HG03354 (cell line): ENCODE results near the gene NPLOC4.

Experiments used
- ATAC-seq: cut with Tn5 transposase; IDR thresholded peaks from one replicate; pipeline ENCODE4 v1.9.1; 2021; ENCODE audit warnings: mild to moderate bottlenecking; ENCODE audit not compliant: unreplicated experiment, poor library complexity, severe bottlenecking

Gene NPLOC4

DNA sequence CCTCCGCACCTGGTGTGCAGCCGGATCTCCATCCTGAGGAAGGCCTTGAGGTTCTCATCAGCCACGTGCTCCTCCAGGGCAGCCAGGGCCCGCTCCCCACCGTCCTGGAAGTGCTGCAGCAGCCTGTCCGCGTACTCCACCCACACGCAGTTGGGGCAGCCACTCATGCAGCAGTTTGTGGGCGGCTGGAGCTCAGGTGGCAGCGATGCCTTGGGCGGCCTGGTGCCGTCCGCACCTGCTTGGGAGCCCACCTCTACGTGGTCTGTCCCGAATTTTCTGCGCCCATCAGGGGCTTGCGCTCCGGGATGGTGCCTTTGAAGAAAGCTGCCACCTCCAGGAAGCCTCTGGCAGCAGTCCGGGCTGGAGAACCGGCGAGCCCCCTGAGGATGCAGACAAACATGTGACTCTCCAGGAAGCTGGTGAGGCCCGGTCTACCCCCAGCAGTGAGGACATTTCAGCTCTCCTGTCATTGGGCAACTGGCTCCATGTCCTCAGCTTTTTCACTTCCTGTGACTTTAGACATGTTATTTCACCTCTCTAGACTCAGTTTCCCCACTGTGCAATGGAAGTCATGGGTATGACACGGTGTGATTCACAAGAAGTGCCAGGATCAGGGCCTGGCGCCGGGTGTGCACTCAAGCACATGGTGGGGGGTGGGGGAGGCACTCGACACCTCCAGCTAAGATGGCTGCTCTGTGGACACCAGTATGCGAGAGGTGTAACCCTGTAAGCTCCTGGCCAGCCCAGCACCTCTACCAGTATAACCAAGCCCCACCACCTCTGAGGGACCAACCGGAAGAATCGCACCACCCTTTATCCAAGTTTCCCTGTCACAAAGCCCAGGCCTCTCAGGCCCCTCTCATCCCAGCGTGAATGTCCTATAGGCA is 28.5 kb upstream of the NPLOC4 start:
- ATAC-seq, result peak; percentile 4

DNA sequence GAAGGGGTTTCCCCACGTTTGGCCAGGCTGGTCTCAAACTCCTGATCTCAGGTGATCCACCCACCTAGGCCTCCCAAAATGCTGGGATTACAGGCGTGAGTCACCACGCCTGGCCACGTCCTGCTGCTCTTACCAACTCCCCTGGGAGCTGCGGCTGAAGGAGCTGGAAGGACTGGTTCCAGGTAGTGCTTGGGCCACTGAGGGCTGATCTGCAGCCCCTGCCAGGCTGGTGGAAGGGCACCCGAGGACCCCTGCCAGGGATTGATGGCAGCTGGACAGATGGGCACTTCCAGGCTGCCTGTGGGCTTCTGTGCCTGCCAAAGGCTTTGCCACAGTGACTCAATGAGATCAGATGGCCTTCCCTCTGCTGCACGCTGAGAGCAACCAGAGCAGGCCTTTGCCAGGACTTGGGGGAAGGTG is 27.1 kb upstream of the NPLOC4 start:
- no peak for ATAC-seq

DNA sequence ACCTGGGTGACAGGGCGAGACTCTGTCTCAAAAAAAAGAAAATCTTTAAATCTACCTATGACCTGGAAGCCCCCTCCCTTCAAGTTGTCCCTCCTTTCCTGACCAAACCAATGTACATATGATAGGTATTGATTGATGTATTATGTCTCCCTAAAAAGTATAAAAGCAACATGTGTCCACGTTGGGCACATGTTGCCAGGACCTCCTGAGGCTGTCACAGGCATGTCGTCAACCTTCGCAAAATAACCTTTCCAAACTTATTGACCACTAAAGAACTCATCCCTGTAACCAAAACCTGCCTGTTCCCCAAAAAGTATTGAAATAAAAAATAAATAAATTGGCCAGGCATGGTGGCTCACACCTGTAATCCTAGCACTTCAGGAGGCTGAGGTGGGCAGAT is 25.1 kb upstream of the NPLOC4 start:
- ATAC-seq, result no peak

DNA sequence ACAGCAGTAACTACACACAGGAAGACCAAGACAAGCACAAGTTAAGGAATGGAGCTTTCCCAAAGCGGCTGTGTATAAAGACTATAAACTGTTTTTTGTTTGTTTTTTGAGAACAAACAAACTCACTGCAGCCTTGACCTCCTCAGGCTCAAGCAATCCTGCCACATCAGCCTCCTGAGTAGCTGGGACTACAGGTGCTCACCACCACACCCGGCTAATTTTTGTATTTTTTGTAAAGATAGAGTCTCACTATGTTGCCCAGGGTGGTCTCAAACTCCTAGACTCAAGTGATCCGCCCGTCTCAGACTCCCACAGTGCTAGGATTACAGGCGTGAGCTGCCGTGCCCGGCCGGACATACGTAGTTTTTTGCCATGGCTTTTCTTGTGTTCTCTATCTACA is 23.5 kb upstream of the NPLOC4 start:
- no peak for ATAC-seq

DNA sequence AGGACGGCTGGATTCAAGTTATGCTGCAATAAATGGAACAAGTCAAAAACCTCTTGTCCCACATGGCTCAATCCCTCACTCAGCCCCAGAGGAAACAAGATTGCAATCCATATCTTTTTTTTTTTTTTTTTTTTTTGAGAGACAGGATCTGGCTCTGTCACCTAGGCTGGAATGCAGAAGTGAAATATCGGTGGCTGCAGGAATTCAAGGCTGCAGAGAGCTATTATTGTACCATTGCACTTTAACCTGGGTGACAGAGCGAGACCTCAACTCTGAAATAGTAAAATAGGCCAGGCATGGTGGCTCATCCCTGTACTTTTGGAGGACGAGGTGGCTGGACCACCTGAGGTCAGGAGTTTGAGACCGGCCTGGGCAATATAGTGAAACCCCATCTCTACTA is 22.1 kb upstream of the NPLOC4 start:
- ATAC-seq, result no peak

DNA sequence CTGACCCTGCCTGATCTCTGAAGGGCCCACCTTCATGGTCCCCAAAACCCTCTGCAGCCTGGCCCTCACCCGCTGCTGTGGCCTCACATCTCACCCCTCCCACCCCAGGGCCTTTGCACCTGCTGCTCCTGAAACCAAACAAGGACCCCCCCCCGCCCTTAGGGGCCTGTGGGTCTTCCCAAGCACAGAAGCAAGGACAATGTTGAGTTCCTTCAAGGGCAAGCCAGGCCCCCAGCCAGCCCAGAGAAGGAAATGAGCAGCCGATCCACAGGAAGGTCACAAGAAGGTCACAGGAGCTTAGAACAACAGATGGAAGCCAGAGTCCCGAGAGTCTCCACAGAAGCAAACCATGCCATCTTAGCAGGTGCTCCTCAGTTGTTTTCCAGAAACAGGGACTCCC is 19.9 kb upstream of the NPLOC4 start:
- ATAC-seq, result no peak

DNA sequence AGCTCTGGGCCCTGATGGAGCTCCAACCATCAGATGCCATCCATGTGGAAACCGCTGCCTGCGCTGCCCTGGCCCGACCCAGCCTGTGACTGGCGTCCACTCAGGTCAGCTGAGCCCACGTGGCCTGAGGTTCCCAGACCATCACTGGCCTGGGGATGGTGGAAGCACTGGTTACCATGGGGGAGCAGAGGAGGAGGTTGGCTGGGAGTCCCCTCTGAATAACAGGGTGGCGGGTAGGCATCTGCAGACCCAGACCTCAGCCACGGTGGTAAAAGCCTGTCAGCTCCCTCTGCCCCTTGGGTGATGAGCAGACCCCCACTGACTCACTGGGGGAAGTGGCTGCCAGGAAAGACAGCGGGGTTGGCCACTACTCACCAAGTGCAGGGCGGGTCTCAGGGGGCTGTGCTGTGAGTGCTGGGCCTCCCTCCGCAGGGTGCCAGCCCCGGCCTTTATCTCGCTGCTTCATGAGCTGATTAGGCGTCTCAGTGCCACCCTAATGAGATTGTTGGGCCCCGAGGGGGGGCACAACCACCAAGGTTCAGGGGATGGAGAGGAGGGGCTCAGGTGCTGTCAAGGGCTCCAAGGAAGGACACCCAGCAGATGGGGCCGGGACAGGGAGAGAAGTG is 19.3 kb upstream of the NPLOC4 start, which contains the start of gene PDE6G:
Gene PDE6G, minus strand, starts transcription at position 425 of the 626 bp plus-strand sequence. CDS start 3,237 bp downstream, outside the sequence.
- ATAC-seq, result no peak

DNA sequence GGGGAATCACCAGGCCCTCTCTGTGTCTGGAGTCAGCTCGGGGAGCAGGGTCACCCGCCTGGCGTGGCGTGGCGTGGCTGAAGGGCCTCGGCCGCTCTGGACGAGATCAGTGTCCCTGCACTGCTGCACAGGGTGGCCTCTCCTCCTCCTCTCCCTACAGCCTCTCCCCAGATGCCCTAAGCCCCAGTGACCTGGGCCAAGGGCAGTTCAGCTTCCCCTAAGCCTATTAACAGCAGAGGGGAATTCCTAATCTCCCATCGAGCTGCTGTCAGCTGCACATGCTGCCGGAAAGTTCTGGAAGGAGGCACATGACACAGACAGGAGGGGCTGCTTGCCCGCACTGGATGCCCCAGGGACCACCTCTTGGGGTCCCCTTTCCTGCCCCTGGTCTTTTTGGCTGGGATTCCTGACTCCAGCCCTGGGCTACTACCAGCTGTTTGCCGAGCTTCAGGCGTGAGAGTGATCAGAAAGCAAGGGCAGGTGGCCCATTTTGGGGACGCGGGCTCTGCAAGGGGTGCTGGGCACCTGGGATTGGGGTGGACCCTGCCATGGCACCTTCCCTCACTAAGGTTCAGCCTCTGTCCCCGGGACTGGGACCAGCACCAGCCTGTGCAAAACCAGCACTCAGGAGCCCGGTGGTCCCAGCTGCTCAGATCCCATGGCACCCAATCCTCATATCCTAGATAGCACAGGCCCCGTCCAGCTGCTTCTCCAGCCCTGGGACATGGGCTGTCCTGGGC is 18.6 kb upstream of the NPLOC4 start:
- ATAC-seq, result no peak

DNA sequence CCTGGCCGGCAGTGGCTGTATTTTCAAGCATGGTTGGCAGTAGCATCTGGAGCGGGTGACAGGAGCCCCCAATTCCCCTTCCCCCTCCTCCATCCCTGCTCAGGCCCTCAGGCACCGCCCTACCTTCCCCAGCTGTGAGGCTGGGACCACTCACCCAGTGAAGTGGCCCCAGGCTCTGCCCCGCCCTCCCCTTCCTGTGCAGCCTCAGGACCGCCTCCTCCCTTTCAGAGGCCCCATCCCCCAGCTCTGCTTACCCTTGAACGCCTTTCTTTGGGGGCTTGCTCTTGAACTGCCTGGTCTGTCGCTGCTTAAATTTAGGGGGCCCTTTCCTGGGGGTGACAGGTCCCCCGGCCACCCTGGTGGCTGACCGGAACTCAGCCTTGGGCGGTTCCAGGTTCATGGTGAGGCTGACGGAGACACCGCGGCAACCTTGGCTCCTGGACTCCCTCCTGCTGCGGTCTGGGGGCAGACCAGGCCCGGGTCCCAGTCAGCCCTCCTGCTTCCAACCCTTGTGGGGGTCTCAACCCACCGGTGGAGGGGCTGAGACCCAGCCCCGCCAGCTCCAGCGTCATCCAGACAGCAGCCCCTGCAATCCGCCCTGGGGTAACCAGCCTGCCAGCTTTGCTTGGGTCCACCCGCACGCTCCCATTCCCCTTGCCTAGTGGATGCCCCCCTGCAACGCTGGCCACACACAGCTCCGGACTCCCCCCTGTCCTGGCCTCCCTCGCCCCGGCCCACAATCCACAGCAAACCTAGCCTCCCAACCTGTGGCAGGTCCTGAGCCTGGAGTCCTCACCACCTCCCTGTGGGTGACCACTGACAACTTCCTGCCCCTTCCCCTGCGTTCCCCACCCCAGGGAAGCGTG is 16.2 kb upstream of the NPLOC4 start:
- ATAC-seq, result no peak

DNA sequence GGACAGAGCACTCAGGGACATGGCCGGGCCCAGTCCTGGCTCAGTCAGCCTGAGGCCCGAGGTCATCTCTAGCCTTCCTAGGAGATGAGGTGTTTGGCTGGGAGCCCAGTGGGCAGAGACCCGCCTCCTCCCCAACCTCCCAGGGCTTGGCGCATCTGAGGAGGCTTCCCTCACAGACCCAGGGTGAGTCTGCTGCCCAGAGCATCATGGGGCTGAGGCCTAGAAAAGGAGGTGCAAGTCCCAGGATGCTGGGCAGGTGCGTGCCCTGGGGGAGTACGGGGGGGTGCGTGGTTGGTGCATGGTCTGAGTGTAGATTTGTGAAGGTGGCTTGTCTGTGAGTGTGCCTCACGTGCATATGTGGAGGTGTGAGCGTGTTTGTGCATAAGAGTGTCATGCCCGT is 14.8 kb upstream of the NPLOC4 start:
- ATAC-seq, result no peak

DNA sequence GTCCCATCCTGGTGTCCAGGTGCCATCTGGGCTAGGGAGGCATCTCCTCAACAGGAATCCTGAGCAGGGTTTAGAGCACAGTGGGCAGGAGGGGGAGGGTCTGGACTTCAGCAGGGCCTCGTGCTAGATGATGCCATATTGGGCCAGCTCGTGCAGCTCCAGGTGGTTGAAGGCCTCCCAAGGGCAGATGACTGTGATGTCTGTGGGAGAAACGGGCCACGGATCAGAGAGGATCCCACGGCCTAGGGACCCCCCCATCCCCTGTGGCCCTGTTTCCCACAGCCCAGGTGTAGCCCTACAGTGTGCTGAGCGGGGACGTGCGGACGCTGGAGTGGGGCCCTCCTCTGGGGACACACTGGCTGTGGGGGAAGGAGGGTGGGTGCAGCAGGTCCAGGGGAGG is 14.0 kb upstream of the NPLOC4 start:
- ATAC-seq, result no peak

DNA sequence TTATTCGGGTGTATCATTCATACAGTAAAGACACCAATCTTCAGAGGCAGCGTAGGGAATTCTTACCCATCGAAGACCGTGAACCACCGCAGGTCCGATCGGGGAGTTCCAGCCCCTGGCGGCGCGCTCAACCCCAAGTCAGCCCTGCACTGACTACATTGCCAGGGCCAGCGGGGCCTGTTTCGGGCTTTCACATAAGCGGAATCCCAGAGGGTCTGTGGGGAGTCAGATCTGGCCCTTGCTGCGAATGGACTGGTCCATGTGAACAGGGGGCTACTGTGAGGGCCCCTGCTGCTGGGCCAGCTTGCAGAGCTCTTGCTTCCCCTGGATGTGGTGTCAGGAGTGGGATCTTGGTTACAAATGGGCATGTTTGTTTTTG is 11.8 kb upstream of the NPLOC4 start:
- no peak for ATAC-seq

DNA sequence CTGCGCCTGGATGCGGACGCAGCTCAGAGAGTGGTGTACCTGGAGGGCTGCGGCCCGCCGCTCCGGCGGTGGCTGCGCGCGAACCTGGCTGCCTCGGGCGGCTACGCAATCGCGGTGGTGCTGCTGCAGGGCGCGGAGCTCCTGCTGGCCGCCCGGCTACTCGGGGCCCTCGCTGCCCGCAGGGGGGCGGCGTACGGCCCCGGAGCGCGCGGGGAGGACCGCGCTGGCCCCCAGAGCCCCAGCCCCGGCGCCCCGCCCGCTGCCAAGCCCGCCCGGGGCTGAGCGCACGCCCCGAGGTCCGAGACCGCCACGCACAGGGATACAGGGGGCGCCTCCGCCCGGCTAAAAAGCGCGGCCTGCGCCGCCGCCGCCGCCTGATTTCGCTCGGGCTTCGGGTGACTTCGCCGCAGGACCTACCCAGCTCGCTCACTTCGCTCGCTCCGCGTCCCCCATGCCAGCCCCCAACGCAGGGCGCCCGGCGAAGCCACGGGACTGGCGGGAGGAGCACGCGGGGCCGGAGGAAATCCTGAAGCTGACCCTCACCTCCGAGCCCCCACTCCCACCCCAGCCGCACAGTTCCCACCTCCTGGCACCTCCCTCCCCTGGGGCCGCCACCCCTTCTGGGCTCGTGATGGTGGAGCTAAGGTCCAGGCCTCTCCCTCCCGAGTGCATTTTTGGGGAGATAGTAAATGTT is 11.2 kb upstream of the NPLOC4 start:
- no peak for ATAC-seq

DNA sequence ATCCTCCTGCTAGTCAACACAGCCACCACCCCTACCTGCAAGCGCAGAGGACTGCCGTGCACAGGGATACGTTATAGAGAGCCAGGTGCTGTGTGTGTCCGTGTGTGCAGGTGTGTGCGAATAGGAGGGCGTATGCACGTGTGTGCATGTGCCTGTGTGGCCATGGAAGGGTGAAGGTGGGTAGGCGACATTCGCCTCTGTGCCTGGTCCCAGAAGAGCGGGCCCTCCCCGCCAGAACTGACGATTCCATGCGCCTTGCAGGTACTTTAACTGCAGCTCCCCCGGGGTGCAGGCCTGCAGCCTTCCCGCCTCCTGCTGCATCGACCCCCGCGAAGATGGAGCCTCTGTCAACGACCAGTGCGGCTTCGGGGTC is 10.7 kb upstream of the NPLOC4 start:
- no peak for ATAC-seq

DNA sequence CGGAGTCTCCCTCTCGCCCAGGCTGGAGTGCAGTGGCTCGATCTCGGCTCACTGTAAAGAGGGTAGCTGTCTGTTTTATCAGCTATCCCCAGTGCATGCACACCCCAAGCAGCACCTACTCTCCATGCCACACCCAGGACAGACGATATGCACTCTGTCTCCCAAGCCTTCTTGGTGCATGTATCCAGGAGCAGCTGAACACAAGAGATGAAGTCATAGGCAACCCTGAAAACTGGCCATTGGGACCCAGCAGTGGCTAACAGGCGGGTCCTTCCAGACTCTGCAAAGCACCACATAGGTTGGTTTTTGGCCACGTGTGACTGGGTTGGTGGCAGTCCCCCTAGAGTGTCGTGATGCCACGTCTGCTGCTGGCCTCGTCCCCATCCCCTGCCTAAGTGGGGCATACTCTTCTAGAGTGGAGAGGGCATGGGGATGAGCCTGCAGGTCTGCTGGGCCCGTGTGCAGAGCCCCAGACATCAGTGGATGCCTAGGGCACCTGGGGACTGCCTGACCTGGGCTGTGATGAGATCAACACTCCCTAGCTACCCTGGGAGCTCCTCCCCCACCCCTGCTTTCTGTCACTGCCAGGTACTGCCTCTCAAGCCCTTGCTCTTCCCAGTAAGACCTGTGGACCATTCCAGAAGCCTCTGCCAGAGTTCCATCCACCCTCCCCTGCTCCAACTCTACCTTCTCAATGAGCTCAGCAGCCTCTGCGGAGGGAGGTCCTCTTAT is 10.1 kb upstream of the NPLOC4 start:
- no peak for ATAC-seq

DNA sequence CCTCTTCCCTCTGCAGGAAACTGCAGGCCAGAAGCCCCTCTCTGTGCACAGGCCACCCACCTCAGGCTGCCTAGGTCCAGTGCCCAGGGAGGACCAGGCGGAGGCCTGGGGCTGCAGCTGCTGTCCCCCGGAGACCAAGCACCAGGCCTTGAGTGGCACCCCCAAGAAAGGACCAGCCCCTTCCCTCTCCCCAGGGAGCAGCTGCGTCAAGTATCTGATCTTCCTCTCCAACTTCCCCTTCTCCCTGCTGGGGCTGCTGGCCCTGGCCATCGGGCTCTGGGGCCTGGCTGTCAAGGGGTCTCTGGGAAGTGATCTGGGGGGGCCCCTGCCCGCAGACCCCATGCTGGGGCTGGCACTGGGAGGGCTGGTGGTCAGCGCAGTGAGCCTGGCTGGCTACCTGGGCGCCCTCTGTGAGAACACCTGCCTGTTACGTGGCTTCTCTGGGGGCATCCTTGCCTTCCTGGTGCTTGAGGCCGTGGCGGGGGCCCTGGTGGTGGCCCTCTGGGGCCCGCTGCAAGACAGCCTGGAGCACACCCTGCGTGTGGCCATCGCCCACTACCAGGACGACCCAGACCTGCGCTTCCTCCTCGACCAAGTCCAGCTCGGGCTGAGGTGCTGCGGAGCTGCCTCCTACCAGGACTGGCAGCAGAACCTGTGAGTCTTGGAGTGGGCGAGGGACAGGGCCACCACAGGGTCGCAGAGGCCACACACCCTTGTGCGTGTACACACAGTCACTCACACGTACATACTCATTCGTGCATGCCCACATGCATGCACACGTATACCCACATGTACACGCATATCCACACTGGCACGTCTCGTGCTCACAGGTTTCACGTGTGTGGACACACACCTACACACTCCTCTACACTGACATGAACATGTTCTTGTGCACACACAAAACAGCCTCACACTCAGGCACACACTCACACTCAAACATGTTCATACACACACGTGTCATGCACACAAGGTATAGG is 8.4 kb upstream of the NPLOC4 start:
- ATAC-seq, result no peak

DNA sequence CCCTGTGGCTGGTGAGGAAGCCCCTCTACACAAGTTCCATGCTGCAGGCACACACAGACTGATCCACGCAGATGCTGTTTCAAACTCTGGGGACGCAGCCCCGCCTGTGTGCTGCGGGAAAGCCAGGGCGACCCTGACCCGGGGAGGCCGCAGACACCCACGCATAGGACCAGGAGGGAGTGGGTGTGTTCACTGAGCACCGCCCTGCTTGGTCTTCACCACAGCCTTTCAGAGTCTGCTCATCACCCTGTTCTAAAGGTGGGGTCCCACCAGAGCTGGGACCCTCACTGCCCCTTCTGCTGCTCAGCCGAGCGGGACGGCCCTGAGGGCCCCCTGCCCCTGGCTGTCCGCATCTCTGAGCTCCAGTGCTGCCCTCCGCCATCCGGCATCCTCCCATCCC is 7.6 kb upstream of the NPLOC4 start:
- ATAC-seq, result no peak
